GM19238 (cell line): ENCODE measurements around the gene DUSP2.
"Not testable (repeated sequence)": the region's sequence is repeated elsewhere in the genome, so short reads cannot be mapped to it uniquely, and the experiment has no call there.

Source experiments
- DNase-seq: peaks from one replicate; pipeline ENCODE4 v3.0.0; 2011; ENCODE audit warnings: low spot score; ENCODE audit not compliant: insufficient read length

The DUSP2 gene

GRCh38 chr2:96163415-96163767 lies 18.2 kb upstream of the DUSP2 start:
- DNase-seq: no peak

GRCh38 chr2:96161898-96162297 lies 16.7 kb upstream of the DUSP2 start:
- no peak for DNase-seq

- DNase-seq: not testable (repeated sequence)
Measured at GRCh38 chr2:96160366-96160765, 15.1 kb upstream of the DUSP2 start.

- DNase-seq: no peak
Measured at GRCh38 chr2:96159084-96159830, 14.0 kb upstream of the DUSP2 start.

- DNase-seq: no peak
Measured at GRCh38 chr2:96158554-96158940, 13.3 kb upstream of the DUSP2 start.

GRCh38 chr2:96157649-96158553 lies 12.7 kb upstream of the DUSP2 start:
- DNase-seq: peak; percentile 73

- peak; percentile 71 for DNase-seq
Measured at GRCh38 chr2:96156926-96157648, 11.8 kb upstream of the DUSP2 start.

GRCh38 chr2:96156011-96156820 lies 11.0 kb upstream of the DUSP2 start:
- DNase-seq: no peak

- no peak for DNase-seq
Measured at GRCh38 chr2:96154506-96155380, 9.5 kb upstream of the DUSP2 start.

- DNase-seq: no peak
Measured at GRCh38 chr2:96153991-96154431, 8.8 kb upstream of the DUSP2 start.

- DNase-seq: no peak
Measured at GRCh38 chr2:96153291-96153713, 8.1 kb upstream of the DUSP2 start.

- DNase-seq: no peak
Measured at GRCh38 chr2:96152304-96153161, 7.3 kb upstream of the DUSP2 start.

GRCh38 chr2:96151595-96152303 lies 6.5 kb upstream of the DUSP2 start:
- DNase-seq: no peak

- DNase-seq: no peak
Measured at GRCh38 chr2:96150791-96151594, 5.8 kb upstream of the DUSP2 start.

- DNase-seq: no peak
Measured at GRCh38 chr2:96150007-96150640, 4.9 kb upstream of the DUSP2 start.

- peak; percentile 72 for DNase-seq
Measured at GRCh38 chr2:96148410-96149217, 3.4 kb upstream of the DUSP2 start.
